ENCODE results near the gene TNFRSF8. TPM values are rescaled to one million over a fixed set of nuclear protein-coding genes. Genes with fewer than 3 reads are reported as not detected.

TNFRSF8 gene
- total RNA-seq: 0.53 TPM

DNA sequence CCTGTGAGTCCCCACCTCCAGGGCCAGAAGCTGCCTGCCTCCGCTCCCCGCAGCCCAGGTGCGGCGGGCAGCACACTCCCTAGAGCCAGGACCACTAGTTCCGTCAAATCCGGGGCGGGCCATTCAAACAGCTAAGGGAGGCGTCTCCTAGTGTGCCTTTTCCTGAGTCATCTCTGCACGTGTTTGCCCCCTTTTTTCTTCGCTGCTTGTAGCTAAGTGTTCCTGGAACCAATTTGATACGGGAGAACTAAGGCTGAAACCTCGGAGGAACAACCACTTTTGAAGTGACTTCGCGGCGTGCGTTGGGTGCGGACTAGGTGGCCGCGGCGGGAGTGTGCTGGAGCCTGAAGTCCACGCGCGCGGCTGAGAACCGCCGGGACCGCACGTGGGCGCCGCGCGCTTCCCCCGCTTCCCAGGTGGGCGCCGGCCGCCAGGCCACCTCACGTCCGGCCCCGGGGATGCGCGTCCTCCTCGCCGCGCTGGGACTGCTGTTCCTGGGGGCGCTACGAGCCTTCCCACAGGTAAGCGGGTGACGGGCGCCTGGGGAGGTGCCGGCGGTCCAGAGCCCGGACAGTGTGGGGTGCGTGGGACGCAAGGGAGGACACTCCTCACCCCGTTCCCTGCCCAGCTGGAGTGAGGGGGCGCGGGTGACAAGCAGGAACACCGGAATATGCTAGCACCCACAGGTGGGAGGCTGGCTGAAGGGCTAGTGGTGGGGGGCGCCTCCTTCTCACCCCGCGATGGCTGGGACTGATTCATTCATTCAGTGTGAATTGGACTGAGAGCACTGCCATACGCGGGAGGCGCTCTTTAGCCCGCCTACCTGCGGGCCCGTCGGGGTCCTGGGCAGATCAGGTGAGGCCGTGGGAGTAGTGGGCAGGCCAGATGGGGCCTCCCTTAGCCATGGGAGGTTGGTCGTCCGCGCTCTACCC is at the start of gene TNFRSF8:
Gene TNFRSF8, plus strand, starts transcription at position 163 of the 932 bp plus-strand sequence. Its CDS starts 296 bp downstream, at position 459.

DNA sequence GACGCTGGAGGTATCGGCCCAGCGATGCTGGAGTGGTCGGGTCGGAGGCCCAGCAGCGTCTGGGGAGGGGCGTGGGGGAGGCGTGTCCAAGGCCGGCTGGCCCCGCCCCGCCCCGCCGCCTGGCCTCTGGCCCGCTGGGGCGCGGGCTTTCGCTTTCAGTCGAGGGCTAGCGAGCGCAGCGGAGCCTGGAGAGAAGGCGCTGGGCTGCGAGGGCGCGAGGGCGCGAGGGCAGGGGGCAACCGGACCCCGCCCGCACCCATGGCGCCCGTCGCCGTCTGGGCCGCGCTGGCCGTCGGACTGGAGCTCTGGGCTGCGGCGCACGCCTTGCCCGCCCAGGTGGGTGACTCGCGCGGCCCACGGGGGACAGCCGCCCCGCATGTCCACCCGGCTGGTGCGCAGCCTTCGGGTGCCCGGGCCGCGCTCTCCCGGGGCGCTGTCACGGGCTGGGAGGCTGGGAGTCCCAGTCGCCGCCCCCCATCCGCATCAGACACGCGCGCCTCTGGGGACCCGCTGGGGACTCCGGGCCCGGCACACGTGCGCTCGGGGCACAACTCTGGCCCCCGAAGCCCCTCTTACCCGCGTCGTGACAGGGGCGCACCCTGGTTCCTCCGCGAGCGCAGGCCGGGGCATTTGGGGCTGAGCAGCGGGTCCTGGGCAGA is 103.9 kb downstream of the TNFRSF8 start, which contains the start of gene TNFRSF1B:
Gene TNFRSF1B, plus strand, starts transcription at position 158 of the 659 bp plus-strand sequence. Its CDS starts 101 bp downstream, at position 259.

Small RNAs within 50 kb of the gene (small RNA-seq; reads per million reads assigned to genes)
- gene AL096840.1 (ENCODE audit: low replicate concordance) (not detected), gene MIR4632 (ENCODE audit: low replicate concordance) (not detected), gene MIR6729 (ENCODE audit: low replicate concordance) (not detected), gene RF00019 (ENCODE audit: low replicate concordance) (not detected), gene RN7SL649P (ENCODE audit: low replicate concordance) (not detected), gene RNU6-777P (ENCODE audit: low replicate concordance) (not detected), gene RPL23AP89 (ENCODE audit: low replicate concordance) (not detected)

Other genes starting within 250 kb of the TNFRSF8 start
- 0.23 TPM for gene NPPA, start 215.5 kb upstream of the TNFRSF8 start, total RNA-seq
- gene NPPB, start 204.4 kb upstream of the TNFRSF8 start, total RNA-seq: not detected
- 44.7 TPM for gene KIAA2013, start 136.9 kb upstream of the TNFRSF8 start, total RNA-seq
- gene PLOD1, start 128.6 kb upstream of the TNFRSF8 start, total RNA-seq: 96.3 TPM
- gene MFN2, start 82.9 kb upstream of the TNFRSF8 start, total RNA-seq: 47.3 TPM
- 29.6 TPM for gene MIIP, start 43.8 kb upstream of the TNFRSF8 start, total RNA-seq
- 25.0 TPM for gene TNFRSF1B, start 103.7 kb downstream of the TNFRSF8 start, total RNA-seq
- gene VPS13D, start 166.7 kb downstream of the TNFRSF8 start, total RNA-seq: 71.5 TPM